H1 (cell line): ENCODE measurements around the gene SPDEF. TPM values are rescaled to one million over a fixed set of nuclear protein-coding genes. Genes with fewer than 3 reads are reported as not detected.

Source experiments
- GABPA ChIP-seq: IDR thresholded peaks from 2 replicates; pipeline ENCODE4 v1.6.1; 2011; ENCODE audit warnings: mild to moderate bottlenecking, low read length, moderate library complexity, borderline replicate concordance; ENCODE audit not compliant: insufficient read depth
- SIRT6 ChIP-seq: IDR thresholded peaks from one replicate; pipeline ENCODE4 v1.7.1; 2012; ENCODE audit warnings: low read length, inconsistent platforms
- SP1 ChIP-seq: IDR thresholded peaks from 2 replicates; pipeline ENCODE4 v1.6.1; 2011; ENCODE audit warnings: low read depth, low read length
- polyA plus RNA-seq, 7 experiments: library from polyadenylated mRNA; depleted of rRNA in 3 of 7; stranded (reverse) in 5 of 7; unstranded in 2 of 7; fragments of >200 nt in 5 of 7; fragments of 200-250 nt in 2 of 7; gene quantifications; 1 replicate in 5 of 7; 2 replicates in 1 of 7; 4 replicates in 1 of 7; pipeline versions ENCODE4 v1.2.1 to v1.2.3, GENCODE V29; 2011 to 2013; ENCODE audit warnings: missing spikeins in 2 of 7, mixed read lengths in 2 of 7
- total RNA-seq: library from RNA; stranded (reverse); fragmentation: NEBNext Ultra II Directional; extraction: Animal tissue kit (Norgen Biotek cat#: 25700); gene quantifications from 2 replicates; pipeline ENCODE4 v1.2.1, GENCODE V29; 2021

SPDEF gene
- total and polyA plus RNA-seq, 2 of the 8 experiments (the other 6 are each of a cell fraction or from before 2014, with no cell fraction given), result 0.15 to 0.30 TPM

DNA sequence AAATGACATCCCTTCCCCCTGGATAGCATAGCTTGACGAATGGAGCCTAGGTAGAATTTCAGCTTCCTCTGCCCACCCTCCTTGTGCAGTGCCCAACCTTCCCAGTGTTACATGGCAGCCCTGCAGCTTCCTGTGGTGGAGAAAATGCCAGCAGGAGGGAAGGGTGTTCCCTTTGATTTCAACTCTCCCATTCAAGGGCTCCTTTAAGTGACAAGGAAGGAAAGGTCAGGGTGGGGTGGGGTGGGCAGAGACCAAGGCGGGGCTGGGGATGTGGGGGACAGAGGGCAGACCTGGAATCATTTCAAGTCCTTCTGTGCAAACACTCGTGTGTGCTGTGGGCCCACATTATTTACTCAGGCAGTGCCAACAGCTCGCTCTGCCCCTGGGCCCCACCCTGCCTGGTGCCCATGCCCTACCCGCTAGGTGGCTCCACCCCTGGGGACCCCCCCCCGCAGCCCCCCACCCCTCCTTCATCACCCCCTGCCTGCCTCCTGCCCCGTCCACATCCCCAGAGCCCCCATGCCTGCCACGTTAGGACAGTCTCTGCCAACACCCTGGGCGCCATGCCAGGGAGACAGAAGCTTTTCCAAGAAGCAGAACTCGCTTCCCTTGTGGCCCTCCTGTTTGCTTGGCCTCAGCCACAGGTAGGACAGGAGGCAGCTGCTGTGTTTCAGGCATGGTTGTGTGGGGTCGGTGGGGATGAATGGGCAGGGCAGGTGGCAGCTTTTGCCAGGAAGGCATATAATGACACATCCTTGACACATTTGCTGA lies 9.4 kb downstream of the SPDEF start (continued):
- TF ChIP-seq SP1, result no peak
- no peak for TF ChIP-seq GABPA
- TF ChIP-seq SIRT6, result no peak
